Cardiac muscle cell (in vitro differentiated cells and primary cell): ENCODE results near the gene WAC. TPM values are rescaled to one million over a fixed set of nuclear protein-coding genes. Genes with fewer than 3 reads are reported as not detected.

Experiments
- DNase-seq, 2 donors: peaks; one replicate each; pipeline versions ENCODE4 v3.0.0 to v3.0.0-alpha.2; 2010 to 2017; ENCODE audit warnings: low read depth in 1 of 2, low spot score in 1 of 2
- H3K27ac ChIP-seq: fragments of 200-600 bp; sonication (generic); 2 replicates; pipeline ENCODE4 v1.5.1; 2016
- H3K27me3 ChIP-seq: fragments of 200-600 bp; sonication (generic); 2 replicates; pipeline ENCODE4 v1.6.0; 2016; ENCODE audit warnings: control low read depth
- H3K36me3 ChIP-seq: fragments of 200-600 bp; sonication (generic); 2 replicates; pipeline ENCODE4 v1.5.1; 2016; ENCODE audit warnings: control low read depth
- H3K4me1 ChIP-seq: fragments of 200-600 bp; sonication (generic); 2 replicates; pipeline ENCODE4 v1.8.1; 2017; ENCODE audit warnings: low read depth, mild to moderate bottlenecking, mixed run types
- H3K4me3 ChIP-seq: fragments of 200-600 bp; sonication (generic); 2 replicates; pipeline ENCODE4 v1.5.1; 2016; ENCODE audit warnings: mild to moderate bottlenecking
- H3K9me3 ChIP-seq: fragments of 200-600 bp; sonication (generic); 2 replicates; pipeline ENCODE4 v1.5.1; 2017; ENCODE audit warnings: low read depth, mild to moderate bottlenecking, control low read depth
- CTCF ChIP-seq: IDR thresholded peaks from 2 replicates; pipeline ENCODE4 v1.5.1; 2012; ENCODE audit warnings: low read depth, mild to moderate bottlenecking, low read length
- polyA plus RNA-seq: library from polyadenylated mRNA; unstranded; fragments of >200 nt; fragmentation: Nextera tagmentation; extraction: Ambion mirVana; gene quantifications from 2 replicates; pipeline ENCODE4 v1.2.1, GENCODE V29; 2016
- total RNA-seq: library from RNA; depleted of rRNA; stranded (reverse); fragments of >200 nt; gene quantifications from 2 replicates; pipeline ENCODE4 v1.2.3, GENCODE V29; 2016

Gene WAC
- total and polyA plus RNA-seq, 2 experiments from 2014 or later = 72.2 to 141 TPM

DNA sequence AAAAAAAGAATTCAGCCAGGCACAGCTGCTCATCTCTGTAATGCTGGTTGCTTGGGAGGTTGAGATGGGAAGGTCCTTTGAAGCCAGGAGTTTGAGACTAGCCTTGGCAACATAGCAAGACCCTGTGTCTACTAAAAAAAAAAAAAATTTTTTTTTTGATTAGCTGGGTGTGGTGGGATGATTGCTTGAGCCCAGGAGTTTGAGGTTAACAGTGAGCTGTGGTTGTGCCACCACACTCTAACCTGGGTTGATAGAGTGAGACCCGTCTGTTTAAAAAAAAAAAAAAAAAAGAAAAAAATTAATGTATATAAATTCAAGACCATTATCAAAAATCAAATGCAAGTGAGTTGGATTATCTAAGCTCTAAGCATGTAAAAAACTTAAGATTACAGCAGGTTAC lies 5.7 kb downstream of the WAC start:
- Histone ChIP-seq H3K9me3 (no peaks in the 10 kb centered on the region), H3K4me3 (no peak overlapping the region), H3K27me3 (no peaks in the 10 kb centered on the region), H3K4me1 (peaks cover 44% of the 10 kb centered on the region), H3K36me3 (peaks cover 74% of the 10 kb centered on the region), H3K27ac (no peak overlapping the region)
- no peak for DNase-seq
- TF ChIP-seq CTCF = no peak

GRCh38 chr10:28540145-28540544 lies 7.2 kb downstream of the WAC start:
- no peak overlapping the region for H3K4me3 ChIP-seq
- TF ChIP-seq CTCF = no peak
- peak overlapping the region; percentile 53 for H3K27ac ChIP-seq
- no peak for DNase-seq
- peaks cover 38% of the 10 kb centered on the region for H3K4me1 ChIP-seq
- H3K9me3 ChIP-seq = no peaks in the 10 kb centered on the region
- no peaks in the 10 kb centered on the region for H3K27me3 ChIP-seq
- peaks cover 77% of the 10 kb centered on the region for H3K36me3 ChIP-seq

- H3K9me3 ChIP-seq = no peaks in the 10 kb centered on the region
- H3K4me3 ChIP-seq = no peak overlapping the region
- DNase-seq = peak in 1 of 2 donors; percentile 30
- H3K4me1 ChIP-seq = peaks cover 25% of the 10 kb centered on the region
- H3K27me3 ChIP-seq = no peaks in the 10 kb centered on the region
- peaks cover 64% of the 10 kb centered on the region for H3K36me3 ChIP-seq
- H3K27ac ChIP-seq = peak overlapping the region; percentile 76
- peak; percentile 16 for TF ChIP-seq CTCF
These were observed 8.9 kb downstream of the WAC start for GRCh38 chr10:28541717-28542365.

DNA sequence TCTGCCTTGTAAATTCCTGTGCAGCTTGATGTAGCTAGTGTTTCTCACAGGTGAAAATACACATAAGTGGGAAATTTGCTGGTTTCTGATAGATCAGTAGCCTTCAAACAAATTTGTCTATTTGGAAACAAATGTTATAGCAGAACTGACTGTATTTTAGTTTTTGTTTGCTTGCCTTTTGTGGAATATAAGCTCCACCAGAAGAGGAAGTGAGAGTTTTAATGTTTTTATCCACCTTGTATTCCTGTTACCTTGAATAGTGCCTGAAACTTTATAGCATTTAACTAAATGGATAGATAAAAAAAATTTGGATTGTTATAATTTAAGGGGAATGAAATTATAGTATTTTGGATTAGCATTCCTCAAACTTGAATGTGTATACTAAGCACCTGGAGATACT lies 9.8 kb downstream of the WAC start:
- Histone ChIP-seq H3K4me3 (no peak overlapping the region), H3K4me1 (peaks cover 25% of the 10 kb centered on the region), H3K27me3 (no peaks in the 10 kb centered on the region), H3K9me3 (no peaks in the 10 kb centered on the region), H3K27ac (peak overlapping the region; percentile 76), H3K36me3 (peaks cover 55% of the 10 kb centered on the region)
- DNase-seq = no peak
- no peak for TF ChIP-seq CTCF

DNA sequence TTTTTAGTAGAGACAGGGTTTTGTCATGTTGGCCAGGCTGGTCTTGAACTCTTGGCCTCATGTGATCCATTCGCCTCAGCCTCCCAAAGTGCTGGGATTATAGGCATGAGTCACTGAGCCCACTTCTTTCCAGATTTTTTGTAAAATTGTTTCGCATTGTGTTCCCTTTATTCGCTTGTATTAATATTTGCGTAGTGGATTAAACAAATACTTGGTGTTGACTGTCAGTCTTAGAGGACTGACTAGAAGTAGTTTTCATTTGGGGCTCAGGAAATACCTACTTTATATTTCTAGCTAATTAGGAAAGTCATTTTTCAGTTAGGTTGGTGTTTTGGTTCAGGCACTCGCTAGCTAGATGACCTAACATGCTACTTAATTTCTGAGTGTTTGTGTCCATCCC lies 11.1 kb downstream of the WAC start:
- TF ChIP-seq CTCF = no peak
- Histone ChIP-seq H3K27ac (peak overlapping the region; percentile 8), H3K27me3 (no peaks in the 10 kb centered on the region), H3K36me3 (peaks cover 56% of the 10 kb centered on the region), H3K9me3 (no peaks in the 10 kb centered on the region), H3K4me1 (peaks cover 25% of the 10 kb centered on the region), H3K4me3 (no peak overlapping the region)
- no peak for DNase-seq
